Measurements from ENCODE around the gene IQSEC1. TPM values are rescaled to one million over a fixed set of nuclear protein-coding genes. Genes with fewer than 3 reads are reported as not detected.
A peak's percentile ranks its signal among the peaks of the same experiment; 100 is the strongest.

The IQSEC1 gene
- total and polyA plus RNA-seq, 2 donors (not counting 1 experiment from before 2014, with no cell fraction given) = 4.3 to 18.2 TPM

DNA sequence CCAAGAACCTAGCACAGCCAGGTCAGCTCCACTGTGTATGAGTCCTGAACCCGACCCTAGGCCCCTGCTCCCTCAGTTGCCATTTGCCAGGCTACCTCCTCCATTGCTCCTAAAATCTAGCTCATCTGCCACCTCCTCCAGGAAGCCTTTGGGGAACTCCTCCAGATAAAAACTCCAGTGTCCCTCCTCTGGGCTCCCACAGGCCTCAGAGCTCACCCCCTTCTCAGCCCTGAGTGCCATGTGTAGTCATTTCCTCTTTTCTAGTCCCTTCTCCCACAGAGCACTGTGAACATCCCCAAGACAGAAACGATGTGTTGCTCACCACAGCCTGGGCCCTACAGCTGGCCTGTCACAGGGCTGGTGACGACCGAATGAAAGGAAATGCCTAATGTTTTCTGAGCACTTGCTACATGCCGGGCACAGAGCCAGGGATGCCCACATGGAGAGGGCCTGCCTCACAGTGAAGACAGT lies 61.0 kb downstream of the IQSEC1 start:
- no peaks in the 10 kb centered on the region for H3K36me3 ChIP-seq (ENCODE audit: control insufficient read depth, insufficient read depth, low read length)
- H3K27me3 ChIP-seq (ENCODE audit: control insufficient read depth, insufficient read depth, low read length) = no peaks in the 10 kb centered on the region
- no peak overlapping the region for H3K4me2 ChIP-seq (ENCODE audit: extremely low read depth, insufficient read depth, low read length)
- H2AFZ ChIP-seq (ENCODE audit: low read length) = no peak overlapping the region
- no peak overlapping the region for H3K4me3 ChIP-seq (replicated peaks in 1 of 4; ENCODE audit: control extremely low read depth in 1 of 4, insufficient read depth in 1 of 4, low read depth in 3 of 4, low read length in 4 of 4)
- H3K9me3 ChIP-seq (ENCODE audit: control insufficient read depth, insufficient read depth, low read depth, low read length) = no peaks in the 10 kb centered on the region
- no peaks in the 10 kb centered on the region for H3K79me2 ChIP-seq (ENCODE audit: control insufficient read depth, insufficient read depth, low read length)
- TF ChIP-seq EZH2 (IDR thresholded peaks at IDR 0.05; ENCODE audit: low read length, missing control alignments) (no peak), CTCF (conservative IDR thresholded peaks at IDR 0.05 in 1 of 2, IDR thresholded peaks at IDR 0.05 in 1 of 2; ENCODE audit: low read depth in 1 of 2, low read length in 2 of 2) (no peak)
- H4K20me1 ChIP-seq (ENCODE audit: control insufficient read depth, extremely low read depth, insufficient read depth, low read length) = no peaks in the 10 kb centered on the region
- H3K27ac ChIP-seq (ENCODE audit: insufficient read depth, low read length) = no peak overlapping the region
- no peaks in the 10 kb centered on the region for H3K4me1 ChIP-seq (ENCODE audit: control insufficient read depth, extremely low read depth, insufficient read depth, low read length)
- DNase-seq (ENCODE audit: low read depth in 2 of 2) = peak in 1 of 2 donors; percentile 24
- H3K9ac ChIP-seq (ENCODE audit: insufficient read depth, low read length) = no peak overlapping the region

DNA sequence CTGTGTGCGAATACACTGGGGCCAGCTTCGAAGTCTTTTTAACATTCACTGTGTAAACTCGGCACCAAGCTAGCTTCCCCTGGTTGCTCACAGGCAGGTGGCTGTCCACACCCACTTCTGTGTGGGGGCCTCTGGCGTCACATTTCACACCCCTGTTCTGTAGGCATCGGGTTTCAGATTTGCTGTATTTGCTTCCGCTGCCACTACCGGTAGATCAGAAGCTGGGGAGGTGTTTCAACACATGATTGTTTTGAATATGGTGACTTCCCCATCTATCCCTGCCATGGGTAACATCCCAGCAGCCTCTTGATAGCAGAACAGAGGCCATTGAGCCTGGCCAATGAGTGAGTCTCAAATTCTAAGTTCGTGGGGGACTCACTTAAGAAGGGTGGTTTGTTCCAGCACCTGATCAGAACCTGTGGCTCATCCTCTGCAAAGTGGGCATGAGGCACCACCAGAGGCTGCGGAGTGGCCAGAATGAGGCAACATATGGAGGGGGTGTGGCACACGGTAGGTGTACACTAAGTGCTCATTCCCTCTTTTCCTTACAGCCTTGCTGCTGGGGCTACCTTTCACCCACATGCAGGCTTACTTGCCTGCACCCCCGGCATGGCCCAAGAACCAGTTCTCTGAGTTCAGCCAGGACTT lies 61.5 kb downstream of the IQSEC1 start:
- Histone ChIP-seq H3K4me1 (ENCODE audit: control insufficient read depth, extremely low read depth, insufficient read depth, low read length) (no peaks in the 10 kb centered on the region), H3K27me3 (ENCODE audit: control insufficient read depth, insufficient read depth, low read length) (no peaks in the 10 kb centered on the region), H3K4me2 (ENCODE audit: extremely low read depth, insufficient read depth, low read length) (no peak overlapping the region), H3K36me3 (ENCODE audit: control insufficient read depth, insufficient read depth, low read length) (no peaks in the 10 kb centered on the region), H3K4me3 (replicated peaks in 1 of 4; ENCODE audit: control extremely low read depth in 1 of 4, insufficient read depth in 1 of 4, low read depth in 3 of 4, low read length in 4 of 4) (no peak overlapping the region), H2AFZ (ENCODE audit: low read length) (no peak overlapping the region), H3K9me3 (ENCODE audit: control insufficient read depth, insufficient read depth, low read depth, low read length) (no peaks in the 10 kb centered on the region), H4K20me1 (ENCODE audit: control insufficient read depth, extremely low read depth, insufficient read depth, low read length) (no peaks in the 10 kb centered on the region), H3K79me2 (ENCODE audit: control insufficient read depth, insufficient read depth, low read length) (no peaks in the 10 kb centered on the region), H3K9ac (ENCODE audit: insufficient read depth, low read length) (no peak overlapping the region), H3K27ac (ENCODE audit: insufficient read depth, low read length) (no peak overlapping the region)
- DNase-seq (ENCODE audit: low read depth in 2 of 2) = no peak
- no peak for TF ChIP-seq EZH2 (IDR thresholded peaks at IDR 0.05; ENCODE audit: low read length, missing control alignments)
- TF ChIP-seq CTCF (conservative IDR thresholded peaks at IDR 0.05 in 1 of 2, IDR thresholded peaks at IDR 0.05 in 1 of 2; ENCODE audit: low read depth in 1 of 2, low read length in 2 of 2) = no peak

DNA sequence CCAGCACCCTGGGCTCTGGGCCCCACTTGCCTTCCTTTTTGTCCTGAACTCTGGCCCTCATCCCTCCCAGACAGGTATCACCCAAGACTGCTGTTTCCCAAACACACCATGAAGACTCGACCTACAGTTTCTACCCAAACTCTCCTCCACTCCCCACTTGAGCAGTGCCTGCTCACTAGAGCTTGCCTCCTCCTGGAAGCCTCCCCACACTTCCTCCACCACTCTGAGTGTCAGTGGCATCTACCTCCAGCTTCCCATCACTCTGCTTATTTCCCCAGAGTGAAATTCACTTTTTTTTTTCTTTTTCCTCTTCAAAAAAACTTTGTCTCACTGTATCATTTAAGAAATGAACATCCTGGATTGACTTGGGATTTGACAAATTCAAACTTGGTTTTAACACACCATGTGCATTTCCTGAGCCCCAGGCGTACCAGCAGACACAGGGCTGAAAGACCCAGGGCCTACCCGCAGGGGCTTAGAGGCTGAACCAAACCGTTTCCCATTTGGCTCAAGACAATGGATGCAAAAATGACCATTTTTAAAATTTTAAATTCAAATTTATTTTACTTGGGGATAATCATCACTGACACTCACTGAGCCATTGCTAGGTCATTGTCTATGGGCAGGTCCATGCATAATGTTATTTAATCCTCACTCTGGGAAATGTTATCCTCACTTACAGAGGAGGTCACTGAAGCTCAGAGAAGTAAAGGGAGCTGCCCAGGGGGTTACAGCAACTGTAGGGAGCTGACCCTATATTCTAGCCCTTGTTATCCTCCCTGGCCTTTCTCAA lies 62.3 kb downstream of the IQSEC1 start:
- DNase-seq (ENCODE audit: low read depth in 2 of 2) = no peak
- Histone ChIP-seq H3K27me3 (ENCODE audit: control insufficient read depth, insufficient read depth, low read length) (no peaks in the 10 kb centered on the region), H4K20me1 (ENCODE audit: control insufficient read depth, extremely low read depth, insufficient read depth, low read length) (no peaks in the 10 kb centered on the region), H3K4me1 (ENCODE audit: control insufficient read depth, extremely low read depth, insufficient read depth, low read length) (no peaks in the 10 kb centered on the region), H3K4me3 (replicated peaks in 1 of 4; ENCODE audit: control extremely low read depth in 1 of 4, insufficient read depth in 1 of 4, low read depth in 3 of 4, low read length in 4 of 4) (no peak overlapping the region), H3K4me2 (ENCODE audit: extremely low read depth, insufficient read depth, low read length) (no peak overlapping the region), H3K9me3 (ENCODE audit: control insufficient read depth, insufficient read depth, low read depth, low read length) (no peaks in the 10 kb centered on the region), H3K9ac (ENCODE audit: insufficient read depth, low read length) (no peak overlapping the region), H2AFZ (ENCODE audit: low read length) (no peak overlapping the region), H3K36me3 (ENCODE audit: control insufficient read depth, insufficient read depth, low read length) (no peaks in the 10 kb centered on the region), H3K79me2 (ENCODE audit: control insufficient read depth, insufficient read depth, low read length) (no peaks in the 10 kb centered on the region), H3K27ac (ENCODE audit: insufficient read depth, low read length) (no peak overlapping the region)
- TF ChIP-seq EZH2 (IDR thresholded peaks at IDR 0.05; ENCODE audit: low read length, missing control alignments) (no peak), CTCF (conservative IDR thresholded peaks at IDR 0.05 in 1 of 2, IDR thresholded peaks at IDR 0.05 in 1 of 2; ENCODE audit: low read depth in 1 of 2, low read length in 2 of 2) (no peak)
